ENCODE results near the gene SLC38A9. TPM values are rescaled to one million over a fixed set of nuclear protein-coding genes. Genes with fewer than 3 reads are reported as not detected.

The SLC38A9 gene
- total and polyA plus RNA-seq, 2 donors (not counting 1 experiment from before 2014, with no cell fraction given): 18.1 to 49.7 TPM

DNA sequence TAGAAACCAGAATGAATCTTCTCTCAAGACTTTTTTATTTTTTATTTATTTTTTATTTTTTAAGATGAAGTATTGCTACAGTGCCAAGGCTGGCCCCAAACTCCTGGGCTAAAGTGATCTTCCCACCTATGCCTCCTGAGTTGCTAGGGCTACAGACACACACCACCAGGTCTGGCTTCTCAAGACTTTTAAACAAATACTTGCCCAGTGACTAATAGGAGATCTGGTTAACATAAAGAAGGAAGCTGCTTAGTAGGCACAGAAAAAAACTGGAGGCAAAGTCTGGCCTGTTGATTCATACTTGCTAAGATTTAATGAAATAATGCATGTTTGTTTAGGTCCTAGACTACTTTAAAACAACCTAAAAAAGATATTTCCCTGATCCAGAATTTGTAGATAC is 43.8 kb downstream of the SLC38A9 start:
- DNase-seq (ENCODE audit: low read depth in 2 of 2): peak; percentile 75 to 93
- Histone ChIP-seq H2AFZ (ENCODE audit: low read length) (no peak overlapping the region), H3K36me3 (ENCODE audit: control insufficient read depth, insufficient read depth, low read length) (no peaks in the 10 kb centered on the region), H3K9ac (ENCODE audit: insufficient read depth, low read length) (no peak overlapping the region), H4K20me1 (ENCODE audit: control insufficient read depth, extremely low read depth, insufficient read depth, low read length) (no peaks in the 10 kb centered on the region), H3K4me3 (replicated peaks in 1 of 4; ENCODE audit: control extremely low read depth in 1 of 4, insufficient read depth in 1 of 4, low read depth in 3 of 4, low read length in 4 of 4) (no peak overlapping the region), H3K9me3 (ENCODE audit: control insufficient read depth, insufficient read depth, low read depth, low read length) (no peaks in the 10 kb centered on the region), H3K79me2 (ENCODE audit: control insufficient read depth, insufficient read depth, low read length) (no peaks in the 10 kb centered on the region), H3K27me3 (ENCODE audit: control insufficient read depth, insufficient read depth, low read length) (no peaks in the 10 kb centered on the region), H3K27ac (ENCODE audit: insufficient read depth, low read length) (no peak overlapping the region), H3K4me1 (ENCODE audit: control insufficient read depth, extremely low read depth, insufficient read depth, low read length) (no peaks in the 10 kb centered on the region), H3K4me2 (ENCODE audit: extremely low read depth, insufficient read depth, low read length) (no peak overlapping the region)
- no peak for TF ChIP-seq EZH2 (IDR thresholded peaks at IDR 0.05; ENCODE audit: low read length, missing control alignments)
- TF ChIP-seq, protein P1, sequence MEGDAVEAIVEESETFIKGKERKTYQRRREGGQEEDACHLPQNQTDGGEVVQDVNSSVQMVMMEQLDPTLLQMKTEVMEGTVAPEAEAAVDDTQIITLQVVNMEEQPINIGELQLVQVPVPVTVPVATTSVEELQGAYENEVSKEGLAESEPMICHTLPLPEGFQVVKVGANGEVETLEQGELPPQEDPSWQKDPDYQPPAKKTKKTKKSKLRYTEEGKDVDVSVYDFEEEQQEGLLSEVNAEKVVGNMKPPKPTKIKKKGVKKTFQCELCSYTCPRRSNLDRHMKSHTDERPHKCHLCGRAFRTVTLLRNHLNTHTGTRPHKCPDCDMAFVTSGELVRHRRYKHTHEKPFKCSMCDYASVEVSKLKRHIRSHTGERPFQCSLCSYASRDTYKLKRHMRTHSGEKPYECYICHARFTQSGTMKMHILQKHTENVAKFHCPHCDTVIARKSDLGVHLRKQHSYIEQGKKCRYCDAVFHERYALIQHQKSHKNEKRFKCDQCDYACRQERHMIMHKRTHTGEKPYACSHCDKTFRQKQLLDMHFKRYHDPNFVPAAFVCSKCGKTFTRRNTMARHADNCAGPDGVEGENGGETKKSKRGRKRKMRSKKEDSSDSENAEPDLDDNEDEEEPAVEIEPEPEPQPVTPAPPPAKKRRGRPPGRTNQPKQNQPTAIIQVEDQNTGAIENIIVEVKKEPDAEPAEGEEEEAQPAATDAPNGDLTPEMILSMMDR (conservative IDR thresholded peaks at IDR 0.05 in 1 of 2, IDR thresholded peaks at IDR 0.05 in 1 of 2; ENCODE audit: low read depth in 1 of 2, low read length in 2 of 2): no peak

DNA sequence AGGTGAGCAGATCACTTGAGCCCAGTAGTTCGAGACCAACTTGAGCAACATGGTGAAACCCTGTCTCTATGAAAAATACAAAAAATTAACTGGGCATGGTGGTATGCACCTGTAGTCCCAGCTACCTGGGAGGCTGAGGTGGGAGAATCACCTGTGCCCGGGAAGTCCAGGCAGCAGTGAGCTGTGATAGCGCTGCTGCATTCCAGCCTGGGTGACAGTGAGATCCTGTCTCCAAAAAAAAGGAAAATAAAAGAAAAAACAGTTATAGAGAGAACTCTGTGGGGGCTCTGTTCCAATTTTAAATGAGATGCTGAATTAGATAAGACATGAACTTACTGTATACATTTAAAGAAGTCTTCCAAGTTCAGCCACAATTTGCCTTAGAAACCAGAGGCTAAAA is 44.2 kb downstream of the SLC38A9 start:
- Histone ChIP-seq H3K79me2 (ENCODE audit: control insufficient read depth, insufficient read depth, low read length) (no peaks in the 10 kb centered on the region), H3K36me3 (ENCODE audit: control insufficient read depth, insufficient read depth, low read length) (no peaks in the 10 kb centered on the region), H2AFZ (ENCODE audit: low read length) (no peak overlapping the region), H3K4me3 (replicated peaks in 1 of 4; ENCODE audit: control extremely low read depth in 1 of 4, insufficient read depth in 1 of 4, low read depth in 3 of 4, low read length in 4 of 4) (no peak overlapping the region), H3K27me3 (ENCODE audit: control insufficient read depth, insufficient read depth, low read length) (no peaks in the 10 kb centered on the region), H3K4me1 (ENCODE audit: control insufficient read depth, extremely low read depth, insufficient read depth, low read length) (no peaks in the 10 kb centered on the region), H3K9me3 (ENCODE audit: control insufficient read depth, insufficient read depth, low read depth, low read length) (no peaks in the 10 kb centered on the region), H3K27ac (ENCODE audit: insufficient read depth, low read length) (peak overlapping the region; percentile 13), H3K4me2 (ENCODE audit: extremely low read depth, insufficient read depth, low read length) (no peak overlapping the region), H3K9ac (ENCODE audit: insufficient read depth, low read length) (no peak overlapping the region), H4K20me1 (ENCODE audit: control insufficient read depth, extremely low read depth, insufficient read depth, low read length) (no peaks in the 10 kb centered on the region)
- DNase-seq (ENCODE audit: low read depth in 2 of 2): no peak
- no peak for TF ChIP-seq EZH2 (IDR thresholded peaks at IDR 0.05; ENCODE audit: low read length, missing control alignments)
- TF ChIP-seq, protein P1 (conservative IDR thresholded peaks at IDR 0.05 in 1 of 2, IDR thresholded peaks at IDR 0.05 in 1 of 2; ENCODE audit: low read depth in 1 of 2, low read length in 2 of 2): no peak

DNA sequence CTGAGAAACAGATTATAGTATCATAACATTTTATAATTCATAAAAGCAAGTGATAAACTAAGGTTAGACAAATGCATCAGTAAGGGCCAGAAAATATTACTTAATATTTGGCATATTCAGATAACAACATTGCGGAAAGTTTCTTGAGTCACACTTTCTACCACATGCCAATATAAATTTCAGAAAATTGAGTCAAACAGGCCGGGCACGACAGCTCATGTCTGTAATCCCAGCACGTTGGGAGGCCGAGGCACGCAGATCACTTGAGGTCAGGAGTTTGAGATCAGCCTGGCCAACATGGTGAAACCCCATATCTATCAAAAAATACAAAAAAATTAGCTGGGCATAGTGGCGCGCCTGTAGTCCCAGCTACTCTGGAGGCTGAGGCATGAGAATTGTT is 47.1 kb downstream of the SLC38A9 start:
- no peak for TF ChIP-seq EZH2 (IDR thresholded peaks at IDR 0.05; ENCODE audit: low read length, missing control alignments)
- TF ChIP-seq, protein P1 (conservative IDR thresholded peaks at IDR 0.05 in 1 of 2, IDR thresholded peaks at IDR 0.05 in 1 of 2; ENCODE audit: low read depth in 1 of 2, low read length in 2 of 2): no peak
- H3K27ac ChIP-seq (ENCODE audit: insufficient read depth, low read length): no peak overlapping the region
- no peak overlapping the region for H3K4me2 ChIP-seq (ENCODE audit: extremely low read depth, insufficient read depth, low read length)
- H3K27me3 ChIP-seq (ENCODE audit: control insufficient read depth, insufficient read depth, low read length): no peaks in the 10 kb centered on the region
- no peak overlapping the region for H2AFZ ChIP-seq (ENCODE audit: low read length)
- no peaks in the 10 kb centered on the region for H3K36me3 ChIP-seq (ENCODE audit: control insufficient read depth, insufficient read depth, low read length)
- H3K79me2 ChIP-seq (ENCODE audit: control insufficient read depth, insufficient read depth, low read length): no peaks in the 10 kb centered on the region
- H3K9me3 ChIP-seq (ENCODE audit: control insufficient read depth, insufficient read depth, low read depth, low read length): no peaks in the 10 kb centered on the region
- H4K20me1 ChIP-seq (ENCODE audit: control insufficient read depth, extremely low read depth, insufficient read depth, low read length): no peaks in the 10 kb centered on the region
- no peak for DNase-seq (ENCODE audit: low read depth in 2 of 2)
- no peak overlapping the region for H3K9ac ChIP-seq (ENCODE audit: insufficient read depth, low read length)
- H3K4me1 ChIP-seq (ENCODE audit: control insufficient read depth, extremely low read depth, insufficient read depth, low read length): no peaks in the 10 kb centered on the region
- no peak overlapping the region for H3K4me3 ChIP-seq (replicated peaks in 1 of 4; ENCODE audit: control extremely low read depth in 1 of 4, insufficient read depth in 1 of 4, low read depth in 3 of 4, low read length in 4 of 4)
